Measurements from ENCODE around the gene MEIS2.

The MEIS2 gene

DNA sequence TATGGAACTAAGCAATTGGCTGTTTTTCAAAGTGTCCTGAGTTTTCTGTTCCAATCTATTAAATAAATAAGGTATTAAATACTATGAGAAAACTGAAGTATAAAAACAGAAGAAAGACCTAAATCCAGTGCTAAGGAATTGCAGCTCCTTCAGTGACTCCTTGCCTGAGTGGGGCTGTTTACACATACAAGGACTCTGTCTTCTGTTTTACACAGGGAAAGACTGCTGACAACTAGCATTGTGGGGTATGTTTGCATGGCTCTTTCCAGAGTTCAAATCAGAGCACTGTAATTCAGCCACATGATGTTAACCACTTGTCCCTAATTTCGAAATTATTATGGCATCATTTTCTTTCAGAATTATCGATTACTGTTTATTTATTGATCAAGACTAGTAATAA is 31.3 kb upstream of the MEIS2 start:
- TF ChIP-seq GATA1 (IDR thresholded peaks at IDR 0.05; ENCODE audit: low read depth, low read length) = no peak
- TF ChIP-seq POLR2A (IDR thresholded peaks at IDR 0.05; ENCODE audit: low read length) = no peak
- no peak for DNase-seq

DNA sequence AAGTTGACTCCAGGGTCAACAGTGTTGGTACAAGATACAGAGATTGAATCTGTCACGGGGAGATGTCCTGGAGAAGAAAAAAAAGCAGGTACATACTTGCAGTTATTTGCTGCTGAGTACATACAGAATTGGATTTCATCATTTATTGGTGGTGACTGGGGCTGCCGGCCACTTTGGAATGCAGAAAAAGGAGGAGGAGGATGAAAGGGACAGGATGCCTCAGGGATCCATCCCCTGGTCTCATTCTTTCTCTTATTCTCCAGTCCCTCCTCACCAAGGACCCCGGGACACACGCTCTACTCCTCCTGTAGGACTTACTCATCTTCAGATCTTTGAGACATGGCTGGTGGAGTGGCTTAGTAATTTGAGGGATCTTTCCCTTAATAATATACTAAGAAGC is 30.0 kb upstream of the MEIS2 start:
- TF ChIP-seq POLR2A (IDR thresholded peaks at IDR 0.05; ENCODE audit: low read length) (no peak), GATA1 (IDR thresholded peaks at IDR 0.05; ENCODE audit: low read depth, low read length) (no peak)

DNA sequence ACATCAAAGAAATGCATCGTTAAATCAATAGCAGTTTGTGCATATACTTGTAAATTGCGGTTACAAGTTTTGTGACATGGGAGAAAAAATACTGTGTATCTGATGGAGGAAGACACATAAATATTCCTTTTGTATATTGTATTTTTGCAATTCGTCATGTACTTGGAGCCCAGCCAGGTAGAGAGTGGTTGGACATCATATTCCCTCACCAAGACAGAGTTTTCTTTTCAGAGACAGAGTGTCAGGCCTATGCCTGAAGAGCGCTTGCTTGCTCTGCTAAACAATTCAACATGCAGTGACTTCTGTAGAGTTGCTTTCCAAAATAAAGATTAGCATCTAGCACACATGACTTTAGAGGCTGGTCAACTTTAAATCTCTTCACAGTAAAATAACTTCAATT is 24.8 kb upstream of the MEIS2 start:
- TF ChIP-seq POLR2A (IDR thresholded peaks at IDR 0.05; ENCODE audit: low read length) (no peak), GATA1 (IDR thresholded peaks at IDR 0.05; ENCODE audit: low read depth, low read length) (no peak)
- no peak for DNase-seq

More for the DNA sequence above, 30.0 kb upstream of the MEIS2 start:
- DNase-seq = no peak

- TF ChIP-seq POLR2A (IDR thresholded peaks at IDR 0.05; ENCODE audit: low read length) = no peak
- no peak for TF ChIP-seq GATA1 (IDR thresholded peaks at IDR 0.05; ENCODE audit: low read depth, low read length)
- DNase-seq = no peak
These were observed 24.0 kb upstream of the MEIS2 start for GRCh38 chr15:37124331-37124730.

DNA sequence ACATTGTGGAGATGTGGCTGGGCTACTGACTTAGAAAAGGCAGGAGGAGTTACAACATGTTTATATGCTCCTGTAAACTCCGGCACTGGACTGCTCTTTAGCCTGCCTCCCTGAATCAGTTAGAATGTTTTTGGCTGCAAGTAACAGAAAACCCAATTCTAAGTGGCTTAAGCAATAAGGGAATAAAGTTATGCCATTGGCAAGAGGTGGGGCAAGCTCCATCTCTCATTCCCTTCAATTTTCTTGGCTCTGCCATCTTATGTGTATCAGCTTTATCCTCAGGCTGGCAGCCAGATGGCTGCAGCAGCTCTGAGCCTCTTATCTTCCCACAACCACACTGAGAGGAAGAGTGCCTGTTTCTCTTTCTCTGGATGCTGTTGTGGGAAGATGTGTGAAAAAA is 22.4 kb upstream of the MEIS2 start:
- no peak for DNase-seq
- TF ChIP-seq GATA1 (IDR thresholded peaks at IDR 0.05; ENCODE audit: low read depth, low read length) = no peak
- no peak for TF ChIP-seq POLR2A (IDR thresholded peaks at IDR 0.05; ENCODE audit: low read length)

GRCh38 chr15:37121492-37121891 is 21.1 kb upstream of the MEIS2 start:
- TF ChIP-seq POLR2A (IDR thresholded peaks at IDR 0.05; ENCODE audit: low read length) = no peak
- no peak for TF ChIP-seq GATA1 (IDR thresholded peaks at IDR 0.05; ENCODE audit: low read depth, low read length)
- DNase-seq = no peak

DNA sequence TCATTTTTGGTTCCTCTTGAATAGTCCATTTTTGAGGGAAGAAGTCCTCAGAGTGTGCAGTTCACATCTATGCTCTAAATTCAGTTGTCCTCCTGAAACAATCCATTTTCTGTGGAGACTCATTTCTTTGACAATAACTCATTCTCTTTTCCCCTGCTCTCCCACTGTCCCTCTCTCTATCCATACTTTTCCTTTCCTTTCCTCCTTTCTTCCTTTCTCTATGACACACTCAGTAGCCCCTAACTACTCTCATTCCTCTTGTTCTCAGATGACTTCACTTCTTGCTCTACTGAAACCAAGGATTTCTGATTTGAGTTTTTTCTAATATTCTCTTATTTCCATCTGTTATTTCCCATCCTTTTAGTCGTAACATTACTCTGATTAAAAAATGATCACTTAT is 16.7 kb upstream of the MEIS2 start:
- no peak for DNase-seq
- TF ChIP-seq GATA1 (IDR thresholded peaks at IDR 0.05; ENCODE audit: low read depth, low read length) (no peak), POLR2A (IDR thresholded peaks at IDR 0.05; ENCODE audit: low read length) (no peak)

GRCh38 chr15:37115538-37115937 is 15.2 kb upstream of the MEIS2 start:
- TF ChIP-seq GATA1 (IDR thresholded peaks at IDR 0.05; ENCODE audit: low read depth, low read length) (no peak), POLR2A (IDR thresholded peaks at IDR 0.05; ENCODE audit: low read length) (no peak)
- no peak for DNase-seq

DNA sequence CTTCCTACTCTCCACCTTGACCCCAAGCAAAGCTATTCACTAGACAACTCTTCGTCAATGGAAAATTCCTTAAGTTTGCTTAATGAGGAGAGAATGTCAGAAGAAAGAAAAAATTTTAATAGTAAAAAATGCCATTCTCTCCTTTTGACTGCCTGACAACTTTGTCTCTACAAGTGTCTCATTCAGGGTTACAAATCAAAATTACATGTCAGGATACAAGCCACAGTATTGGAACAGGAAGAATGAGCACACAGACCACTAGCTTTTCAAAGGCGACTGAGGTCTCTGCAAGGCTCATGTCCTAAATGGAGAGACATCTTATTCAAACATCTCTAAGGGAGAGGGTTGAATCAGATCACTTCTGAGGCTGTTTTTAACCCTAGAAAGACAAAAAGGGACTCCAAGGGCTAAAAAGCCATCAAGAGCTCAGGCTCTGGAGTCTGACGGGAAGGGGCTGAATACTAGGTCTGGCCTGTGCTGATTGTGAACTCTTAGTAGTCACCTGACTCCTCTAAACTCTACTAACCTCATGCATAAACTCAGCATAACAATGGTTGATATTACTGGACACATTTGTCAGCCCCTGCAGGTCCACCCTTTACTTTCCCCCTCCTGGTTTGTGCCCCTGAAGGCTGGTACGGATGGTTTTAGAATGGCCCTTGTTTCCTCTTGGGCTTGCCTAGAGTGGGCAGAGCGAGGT is 12.8 kb upstream of the MEIS2 start:
- TF ChIP-seq GATA1 (IDR thresholded peaks at IDR 0.05; ENCODE audit: low read depth, low read length) (no peak), POLR2A (IDR thresholded peaks at IDR 0.05; ENCODE audit: low read length) (no peak)
- DNase-seq = no peak

DNA sequence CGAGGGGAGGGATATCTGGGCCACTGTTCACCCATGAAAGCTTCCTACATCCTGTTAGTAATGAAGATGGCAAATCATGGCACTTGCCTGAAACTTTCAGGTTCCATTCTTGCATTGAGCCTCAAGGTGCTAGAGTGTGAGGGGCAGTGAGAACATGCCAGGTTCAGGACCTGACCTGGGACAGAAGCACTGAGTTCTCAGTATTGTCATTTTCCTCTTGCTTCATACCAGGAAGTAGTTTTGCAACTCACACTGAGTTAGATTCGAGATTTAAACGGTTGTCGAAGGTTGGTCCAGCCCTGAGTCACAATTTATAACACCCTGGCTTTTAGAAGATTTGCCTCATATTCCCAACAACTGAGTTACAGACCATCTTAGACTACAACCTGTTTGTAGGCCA is 11.8 kb upstream of the MEIS2 start:
- TF ChIP-seq GATA1 (IDR thresholded peaks at IDR 0.05; ENCODE audit: low read depth, low read length) (no peak), POLR2A (IDR thresholded peaks at IDR 0.05; ENCODE audit: low read length) (no peak)
- no peak for DNase-seq

DNA sequence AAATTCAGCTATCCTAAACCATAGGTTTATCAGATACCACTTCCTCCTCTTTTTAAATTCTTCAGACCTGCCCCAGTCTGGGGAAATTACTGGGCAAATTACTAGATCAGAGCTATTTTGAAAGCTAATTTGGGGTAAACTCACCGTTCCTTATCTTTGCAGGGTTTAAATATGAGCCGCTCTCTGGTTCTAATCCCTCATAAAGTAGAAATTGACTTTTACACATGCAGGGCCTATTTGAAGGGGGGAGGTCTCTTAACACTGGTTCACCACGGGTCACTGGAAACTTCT is 11.0 kb upstream of the MEIS2 start:
- DNase-seq = no peak
- no peak for TF ChIP-seq POLR2A (IDR thresholded peaks at IDR 0.05; ENCODE audit: low read length)
- no peak for TF ChIP-seq GATA1 (IDR thresholded peaks at IDR 0.05; ENCODE audit: low read depth, low read length)

GRCh38 chr15:37109872-37110572 is 9.7 kb upstream of the MEIS2 start:
- no peak for TF ChIP-seq GATA1 (IDR thresholded peaks at IDR 0.05; ENCODE audit: low read depth, low read length)
- TF ChIP-seq POLR2A (IDR thresholded peaks at IDR 0.05; ENCODE audit: low read length) = no peak
- DNase-seq = peak in 1 of 2 experiments; percentile 9

DNA sequence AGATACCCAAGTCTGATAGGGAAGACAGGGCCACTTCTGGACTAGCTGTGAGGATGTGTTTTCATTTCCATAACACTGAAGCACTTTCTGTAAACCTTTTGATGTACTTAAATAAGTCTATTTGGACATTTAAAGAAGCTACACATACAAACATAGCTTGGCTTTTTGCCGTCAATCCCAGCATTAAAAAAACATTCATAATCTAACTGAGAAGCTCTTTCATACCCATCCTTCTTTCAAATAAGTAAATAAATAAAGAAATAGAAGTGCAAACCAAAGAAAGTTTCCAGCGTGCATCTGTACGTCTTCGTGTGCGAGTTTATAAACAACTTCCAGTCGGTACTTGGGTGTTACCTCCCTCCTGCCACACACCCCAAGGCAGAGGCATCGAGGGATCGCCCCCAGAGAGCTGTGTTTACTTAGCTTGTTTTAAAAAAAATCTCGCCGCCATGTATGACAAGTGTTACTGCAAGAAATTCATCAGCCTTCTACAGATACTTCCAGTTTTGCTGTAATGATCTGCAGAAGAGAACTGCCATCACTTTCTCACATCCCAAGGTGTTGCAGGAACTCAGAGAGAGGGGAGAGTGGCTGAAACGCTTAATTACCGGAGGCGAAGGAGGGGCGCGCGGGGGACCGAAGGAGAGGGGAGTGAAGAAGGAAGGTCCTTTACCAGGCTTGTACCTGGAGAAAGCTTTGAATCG is 9.0 kb upstream of the MEIS2 start:
- TF ChIP-seq POLR2A (IDR thresholded peaks at IDR 0.05; ENCODE audit: low read length) = no peak
- TF ChIP-seq GATA1 (IDR thresholded peaks at IDR 0.05; ENCODE audit: low read depth, low read length) = no peak
- no peak for DNase-seq

DNA sequence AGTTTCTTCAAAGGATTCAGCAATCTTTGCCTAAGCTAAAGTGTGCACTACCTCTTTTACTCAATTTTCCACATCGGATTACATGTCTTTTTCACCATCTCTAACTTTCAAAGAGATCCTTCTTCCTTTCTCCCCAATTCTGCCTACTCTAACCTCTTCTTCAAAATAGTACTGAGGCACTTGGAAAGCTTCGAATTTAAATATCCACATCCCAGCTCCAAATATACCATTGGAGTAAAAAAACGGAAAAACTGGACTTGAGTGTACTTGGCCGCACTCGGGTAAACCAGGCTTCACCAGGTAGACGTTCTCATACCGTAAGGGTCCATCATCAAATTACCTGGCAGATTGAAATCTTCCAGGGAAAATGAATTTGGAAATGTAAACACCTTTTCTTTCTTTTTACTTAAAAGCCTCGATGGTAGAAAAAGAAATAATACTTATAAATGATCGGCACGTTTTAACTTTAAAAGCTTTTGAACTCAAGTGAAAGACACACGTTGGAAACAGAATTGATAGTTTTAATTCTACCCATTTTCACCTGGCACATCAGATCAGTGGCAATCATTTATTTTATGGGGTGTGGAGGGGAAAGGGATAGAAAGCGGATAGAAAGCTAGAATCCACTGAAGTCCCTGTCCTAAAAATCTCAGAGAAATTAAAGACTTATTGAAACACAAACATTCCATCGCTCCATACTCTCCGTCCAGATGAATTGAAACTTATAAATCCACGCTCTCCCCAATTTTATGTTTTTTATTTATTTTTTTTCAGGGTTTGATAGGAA is 8.2 kb upstream of the MEIS2 start:
- TF ChIP-seq POLR2A (IDR thresholded peaks at IDR 0.05; ENCODE audit: low read length) = no peak
- no peak for TF ChIP-seq GATA1 (IDR thresholded peaks at IDR 0.05; ENCODE audit: low read depth, low read length)
- no peak for DNase-seq
